Right atrium auricular region (tissue), 2 donors: ENCODE results near the gene FSCN2. TPM values are rescaled to one million over a fixed set of nuclear protein-coding genes. Genes with fewer than 3 reads are reported as not detected.

Source experiments
- DNase-seq: peaks from one replicate; pipeline ENCODE4 v3.0.0-alpha.2; 2019; ENCODE audit warnings: low spot score
- H3K27ac ChIP-seq, 2 donors: fragments of 200-600 bp; sonication (generic); 1 replicate in 1 of 2; 2 replicates in 1 of 2; pipeline ENCODE4 v1.5.1; 2016 to 2019
- H3K27me3 ChIP-seq, 2 donors: fragments of 200-600 bp; sonication (generic); one replicate each; pipeline versions ENCODE4 v1.5.1 to v1.6.0; 2017 to 2019
- H3K36me3 ChIP-seq: fragments of 200-600 bp; sonication (generic); one replicate; pipeline ENCODE4 v1.5.1; 2016
- H3K4me1 ChIP-seq, 2 donors: fragments of 200-600 bp; sonication (generic); one replicate each; pipeline versions ENCODE4 v1.5.1 to v1.6.0; 2017 to 2019
- H3K4me3 ChIP-seq, 2 donors: fragments of 200-600 bp; sonication (generic); 1 replicate in 1 of 2; 2 replicates in 1 of 2; pipeline ENCODE4 v1.5.1; 2017 to 2019; ENCODE audit warnings: mild to moderate bottlenecking in 1 of 2, moderate library complexity in 1 of 2
- H3K9me3 ChIP-seq, 2 donors: fragments of 200-600 bp; sonication (generic); one replicate each; pipeline ENCODE4 v1.5.1; 2019
- total RNA-seq, 2 donors: library from RNA; depleted of rRNA; stranded (reverse); fragments of >200 nt; gene quantifications; one replicate each; pipeline ENCODE4 v1.1.0, GENCODE V29; 2016
- TF ChIP-seq, protein P1 (sequence below), 2 donors: fragments of 200-600 bp; sonication (generic); IDR thresholded peaks; one replicate each; pipeline ENCODE4 v1.5.1; 2019; ENCODE audit warnings: antibody characterized with exemption in 2 of 2

Gene FSCN2, protein sequence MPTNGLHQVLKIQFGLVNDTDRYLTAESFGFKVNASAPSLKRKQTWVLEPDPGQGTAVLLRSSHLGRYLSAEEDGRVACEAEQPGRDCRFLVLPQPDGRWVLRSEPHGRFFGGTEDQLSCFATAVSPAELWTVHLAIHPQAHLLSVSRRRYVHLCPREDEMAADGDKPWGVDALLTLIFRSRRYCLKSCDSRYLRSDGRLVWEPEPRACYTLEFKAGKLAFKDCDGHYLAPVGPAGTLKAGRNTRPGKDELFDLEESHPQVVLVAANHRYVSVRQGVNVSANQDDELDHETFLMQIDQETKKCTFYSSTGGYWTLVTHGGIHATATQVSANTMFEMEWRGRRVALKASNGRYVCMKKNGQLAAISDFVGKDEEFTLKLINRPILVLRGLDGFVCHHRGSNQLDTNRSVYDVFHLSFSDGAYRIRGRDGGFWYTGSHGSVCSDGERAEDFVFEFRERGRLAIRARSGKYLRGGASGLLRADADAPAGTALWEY
- total RNA-seq: under 1 TPM; 0.63 to 0.74 TPM

DNA sequence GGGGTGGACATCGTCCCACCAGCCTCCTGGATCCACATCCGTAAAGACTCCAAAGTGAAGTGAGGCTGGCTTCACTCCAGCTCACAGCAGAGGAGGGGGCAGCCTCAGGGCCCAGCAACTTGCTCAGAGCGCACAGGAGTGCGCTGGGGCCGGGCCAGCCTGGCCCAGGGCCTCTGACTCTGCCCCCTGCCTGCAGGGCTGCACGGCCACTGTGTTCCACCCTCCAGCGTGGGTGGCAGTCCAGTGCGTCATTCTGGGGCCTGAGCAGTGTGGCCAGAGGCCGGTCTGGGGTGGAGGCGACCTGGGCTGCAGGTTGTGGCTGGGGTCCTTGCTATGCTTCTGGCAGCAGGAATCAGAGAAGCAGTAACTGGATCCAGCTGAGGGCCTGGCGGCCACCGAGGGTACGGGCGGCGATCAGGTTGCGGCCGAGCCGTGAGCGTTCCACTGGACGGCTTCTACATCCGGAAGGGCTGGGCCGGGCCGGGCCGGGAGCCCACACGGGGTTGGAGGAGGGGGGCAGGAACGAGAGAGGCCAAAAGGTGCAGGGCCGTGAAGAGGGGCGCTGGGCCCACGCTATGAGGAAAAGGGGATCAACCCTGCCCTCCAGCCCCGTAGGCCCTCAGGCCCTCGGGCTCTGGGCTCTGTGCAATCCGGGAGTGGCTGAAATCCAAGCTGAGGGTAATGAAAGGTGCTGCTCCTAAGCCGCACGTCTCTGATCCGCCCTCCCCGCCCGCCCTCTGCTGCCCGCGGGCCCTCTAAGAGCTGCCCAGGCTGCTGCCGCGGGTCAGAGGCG lies at the start of gene FSCN2:
Gene FSCN2, plus strand, starts transcription at position 787 of the 793 bp plus-strand sequence. CDS start 155 bp downstream, outside the sequence.
- TF ChIP-seq, protein P1, sequence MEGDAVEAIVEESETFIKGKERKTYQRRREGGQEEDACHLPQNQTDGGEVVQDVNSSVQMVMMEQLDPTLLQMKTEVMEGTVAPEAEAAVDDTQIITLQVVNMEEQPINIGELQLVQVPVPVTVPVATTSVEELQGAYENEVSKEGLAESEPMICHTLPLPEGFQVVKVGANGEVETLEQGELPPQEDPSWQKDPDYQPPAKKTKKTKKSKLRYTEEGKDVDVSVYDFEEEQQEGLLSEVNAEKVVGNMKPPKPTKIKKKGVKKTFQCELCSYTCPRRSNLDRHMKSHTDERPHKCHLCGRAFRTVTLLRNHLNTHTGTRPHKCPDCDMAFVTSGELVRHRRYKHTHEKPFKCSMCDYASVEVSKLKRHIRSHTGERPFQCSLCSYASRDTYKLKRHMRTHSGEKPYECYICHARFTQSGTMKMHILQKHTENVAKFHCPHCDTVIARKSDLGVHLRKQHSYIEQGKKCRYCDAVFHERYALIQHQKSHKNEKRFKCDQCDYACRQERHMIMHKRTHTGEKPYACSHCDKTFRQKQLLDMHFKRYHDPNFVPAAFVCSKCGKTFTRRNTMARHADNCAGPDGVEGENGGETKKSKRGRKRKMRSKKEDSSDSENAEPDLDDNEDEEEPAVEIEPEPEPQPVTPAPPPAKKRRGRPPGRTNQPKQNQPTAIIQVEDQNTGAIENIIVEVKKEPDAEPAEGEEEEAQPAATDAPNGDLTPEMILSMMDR (IDR thresholded peaks at IDR 0.05): no peak
- DNase-seq: no peak
- Histone ChIP-seq H3K9me3 (no peaks in the 10 kb centered on the region), H3K27ac (no peak within 1 kb of the TSS), H3K27me3 (no peaks in the 10 kb centered on the region), H3K4me1 (peaks cover 0 to 11% of the 10 kb centered on the region in 2 donors), H3K36me3 (no peaks in the 10 kb centered on the region), H3K4me3 (no peak within 1 kb of the TSS)

DNA sequence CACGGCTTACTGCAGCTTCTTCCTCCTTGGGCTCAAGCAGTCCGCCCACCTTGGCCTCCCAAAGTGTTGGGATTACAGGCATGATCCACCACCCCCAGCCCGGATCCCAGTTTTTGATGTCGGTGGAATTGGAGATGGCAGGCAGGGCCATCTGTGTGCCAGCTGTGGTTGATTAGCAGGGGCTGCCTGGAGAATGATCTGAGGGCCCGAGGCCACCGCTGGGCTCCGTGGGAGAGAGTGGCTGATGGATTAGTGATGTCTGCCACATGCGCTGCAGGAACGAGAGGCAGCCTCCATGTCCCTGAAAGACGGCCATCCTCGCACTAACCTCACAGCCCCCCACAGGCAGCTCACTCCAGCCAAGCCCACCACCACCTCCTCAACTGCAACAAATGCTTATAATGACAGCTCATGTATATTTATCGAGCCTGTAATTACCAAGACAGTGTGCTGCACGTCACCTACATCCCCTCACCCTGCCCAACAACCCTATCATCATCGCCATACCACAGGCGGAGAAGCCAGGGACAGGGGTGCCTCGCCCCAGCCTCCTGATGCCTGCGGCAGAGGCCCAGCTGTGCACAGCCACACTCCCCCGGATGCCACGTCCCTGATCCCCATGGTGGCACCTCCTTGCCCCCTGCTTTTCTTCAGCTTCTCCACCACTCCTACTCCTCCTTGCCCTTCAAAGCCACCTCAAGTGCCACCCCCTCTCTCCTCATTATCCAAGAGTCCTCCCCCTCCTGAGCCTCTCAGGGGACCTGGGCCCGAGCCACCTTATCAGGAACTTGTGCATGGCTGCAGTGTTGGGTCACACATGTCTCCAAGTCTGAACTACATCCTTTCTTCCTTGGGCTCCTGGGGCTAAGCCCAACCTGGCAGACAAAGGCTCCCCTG lies 48.8 kb upstream of the FSCN2 start:
- no peak for DNase-seq
- Histone ChIP-seq H3K27ac (no peak overlapping the region), H3K27me3 (no peaks in the 10 kb centered on the region), H3K9me3 (no peaks in the 10 kb centered on the region), H3K36me3 (no peaks in the 10 kb centered on the region), H3K4me1 (peaks cover 0 to 40% of the 10 kb centered on the region in 2 donors), H3K4me3 (no peak overlapping the region)
- TF ChIP-seq, protein P1 (IDR thresholded peaks at IDR 0.05): no peak

DNA sequence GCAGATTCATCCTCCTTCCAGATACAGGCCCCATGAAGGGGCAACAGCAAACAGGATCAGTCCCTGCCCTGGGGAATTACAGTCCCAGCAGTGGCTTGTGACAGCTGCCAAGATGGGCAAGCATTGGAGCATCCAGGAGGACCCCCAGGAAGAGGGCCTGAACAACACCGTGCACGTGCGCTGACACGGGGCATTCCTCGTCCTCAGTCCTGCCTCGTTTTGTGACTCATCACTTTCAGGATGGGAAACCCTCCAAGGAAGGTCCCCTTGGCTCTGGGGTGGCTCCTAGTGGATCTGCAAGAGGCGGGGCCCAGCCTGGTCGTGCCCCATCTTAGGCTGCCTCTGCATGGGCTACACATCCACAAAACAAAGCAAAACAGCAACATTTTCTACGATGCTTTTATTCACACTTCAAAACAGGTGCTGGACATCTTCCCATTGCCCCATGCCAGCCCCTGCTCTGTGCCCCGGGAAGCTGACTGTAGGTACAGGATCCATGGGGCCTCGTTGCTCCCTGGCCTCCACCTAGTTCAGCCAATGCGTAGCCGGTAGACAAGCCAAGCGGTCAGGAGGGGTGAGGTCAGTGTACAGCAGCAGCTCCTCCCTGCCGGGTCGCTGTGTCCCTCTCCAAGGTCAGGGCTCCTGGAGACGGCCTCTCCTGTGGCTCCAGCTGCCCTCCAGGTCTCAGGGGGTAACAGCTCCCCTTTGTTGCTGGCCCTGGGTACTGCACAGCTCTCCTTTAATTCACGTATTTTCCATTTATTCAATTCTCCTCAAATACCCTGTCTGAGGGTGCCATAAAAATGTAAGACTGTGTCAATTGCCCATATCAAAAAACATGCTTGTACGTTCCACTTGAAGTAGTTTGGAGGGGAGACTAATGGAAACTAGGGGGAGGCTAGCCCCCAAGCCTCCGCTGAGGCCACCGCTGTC lies 47.8 kb upstream of the FSCN2 start:
- Histone ChIP-seq H3K27ac (peak overlapping the region in 1 of 2 donors; percentile 37), H3K4me1 (peaks cover 0 to 47% of the 10 kb centered on the region in 2 donors), H3K27me3 (no peaks in the 10 kb centered on the region), H3K9me3 (no peaks in the 10 kb centered on the region), H3K4me3 (peak overlapping the region in 1 of 2 donors; percentile 60), H3K36me3 (no peaks in the 10 kb centered on the region)
- peak; percentile 81 for DNase-seq
- TF ChIP-seq, protein P1 (IDR thresholded peaks at IDR 0.05): peak in 1 of 2 donors; percentile 22

DNA sequence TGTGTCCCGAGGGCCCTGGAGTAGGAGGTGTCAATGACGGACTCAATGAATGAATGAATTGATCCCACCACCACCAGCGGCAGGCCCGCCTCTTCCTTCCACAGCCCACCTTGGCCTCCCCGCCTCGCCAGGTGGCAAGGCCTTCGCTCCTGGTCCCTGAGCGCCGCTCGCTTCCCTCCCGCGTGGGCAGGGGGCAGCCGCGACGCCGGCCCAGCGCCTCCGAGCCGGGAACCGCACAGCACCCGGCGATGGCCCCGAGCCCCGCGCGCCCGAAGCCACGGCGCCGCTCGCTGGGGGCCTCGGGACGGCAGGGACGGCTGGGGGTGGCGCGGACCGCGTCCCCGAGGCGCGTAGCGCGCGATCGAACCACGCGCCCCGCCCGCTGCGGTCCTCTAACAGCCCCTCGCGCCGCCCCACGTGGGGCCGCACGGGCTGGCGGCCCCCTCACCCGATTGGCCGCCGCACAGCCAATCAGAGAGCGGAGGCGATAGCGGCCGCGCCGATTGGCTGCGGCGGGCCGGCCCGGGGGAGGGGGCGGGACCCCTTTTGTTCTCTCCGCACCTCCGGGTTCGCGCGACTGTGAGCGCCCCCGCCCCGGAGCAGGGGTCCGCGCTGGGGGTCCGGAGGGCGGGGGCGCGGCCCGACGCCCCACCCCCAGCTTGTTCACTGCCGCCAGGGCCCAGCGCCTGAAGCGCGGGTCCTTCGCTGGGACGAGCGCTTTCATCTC lies 46.9 kb upstream of the FSCN2 start:
- TF ChIP-seq, protein P1 (IDR thresholded peaks at IDR 0.05): peak in 1 of 2 donors; percentile 8
- Histone ChIP-seq H3K27me3 (no peaks in the 10 kb centered on the region), H3K27ac (peak overlapping the region in 1 of 2 donors; percentile 52), H3K4me3 (peak overlapping the region; percentile 50 to 60), H3K4me1 (peaks cover 0 to 47% of the 10 kb centered on the region in 2 donors), H3K9me3 (no peaks in the 10 kb centered on the region), H3K36me3 (no peaks in the 10 kb centered on the region)
- DNase-seq: peak; percentile 73
